SH-SY5Y (cell line): ENCODE measurements around the gene TRIM67.

Experiments
- GATA2 ChIP-seq: IDR thresholded peaks from 2 replicates; pipeline ENCODE4 v1.6.1; 2011; ENCODE audit warnings: mild to moderate bottlenecking, low read depth, low read length
- GATA3 ChIP-seq: IDR thresholded peaks from 2 replicates; pipeline ENCODE4 v1.6.1; 2011; ENCODE audit warnings: low read depth, mild to moderate bottlenecking, low read length, moderate library complexity

- TF ChIP-seq GATA3: no peak
- TF ChIP-seq GATA2: no peak
Observed at GRCh38 chr1:231218078-231218477, 56.2 kb downstream of the TRIM67 start.
